Urinary bladder (tissue), 4 donors: ENCODE data around the gene FKBP7. TPM values are rescaled to one million over a fixed set of nuclear protein-coding genes. Genes with fewer than 3 reads are reported as not detected.
A peak's percentile ranks its signal among the peaks of the same experiment; 100 is the strongest.
"Not testable (repeated sequence)": the region's sequence is repeated elsewhere in the genome, so short reads cannot be mapped to it uniquely, and the experiment has no call there.

Experiments used
- DNase-seq: peaks from one replicate; pipeline ENCODE4 v3.0.0-alpha.2; 2015; ENCODE audit errors: extremely low spot score
- H3K27ac ChIP-seq: one replicate; pipeline ENCODE4 v1.5.1; 2013; ENCODE audit warnings: low read depth, mild to moderate bottlenecking, moderate library complexity
- H3K36me3 ChIP-seq: one replicate; pipeline ENCODE4 v1.6.1; 2013; ENCODE audit warnings: mild to moderate bottlenecking, moderate library complexity; ENCODE audit not compliant: insufficient read depth
- H3K4me1 ChIP-seq: one replicate; pipeline ENCODE4 v1.6.1; 2013; ENCODE audit warnings: mild to moderate bottlenecking, moderate library complexity; ENCODE audit not compliant: insufficient read depth
- H3K4me3 ChIP-seq: one replicate; pipeline ENCODE4 v1.5.1; 2013; ENCODE audit warnings: low read depth, low read length
- WGBS: extraction: QIAGEN DNeasy Blood & Tissue Kit; methylation state at CpG from one replicate; pipeline ENCODE4 v1.1.7; 2013; 5-methylcytosine and 5-hydroxymethylcytosine counted together
- polyA plus RNA-seq: library from polyadenylated mRNA; stranded (reverse); fragments of 200-250 nt; gene quantifications from one replicate; pipeline ENCODE4 v1.2.3, GENCODE V29; 2013
- total RNA-seq: library from RNA; depleted of rRNA; stranded (reverse); fragments of >200 nt; gene quantifications from one replicate; pipeline ENCODE4 v1.2.3, GENCODE V29; 2014
- donor health status: healthy with polysubstance abuse.
- donor health status: healthy.

Gene FKBP7
- total and polyA plus RNA-seq, 2 donors, result 28.1 to 124 TPM

DNA sequence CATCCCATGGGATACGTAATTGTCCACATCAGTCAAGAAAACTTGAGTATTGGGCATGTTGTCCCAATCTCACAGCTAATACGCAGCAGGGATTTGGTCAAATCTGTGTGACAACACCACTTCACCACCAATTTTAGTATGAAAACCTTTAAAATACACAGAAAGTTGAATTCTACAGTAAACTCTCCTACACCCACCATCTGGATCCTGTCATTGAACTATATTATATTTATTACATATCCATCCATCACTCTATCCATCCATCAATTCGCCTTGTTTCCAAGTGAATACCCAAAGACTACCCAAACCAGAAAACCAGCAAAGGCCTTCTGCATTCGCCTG, 846 bp upstream of the FKBP7 start:
- no peaks in the 10 kb centered on the region for H3K36me3 ChIP-seq
- peak overlapping the region; percentile 88 for H3K27ac ChIP-seq
- WGBS, result 60% methylated on average over 4 of the region's 4 CpGs
- H3K4me3 ChIP-seq, result no peak overlapping the region
- H3K4me1 ChIP-seq, result no peaks in the 10 kb centered on the region
- no peak for DNase-seq

DNA sequence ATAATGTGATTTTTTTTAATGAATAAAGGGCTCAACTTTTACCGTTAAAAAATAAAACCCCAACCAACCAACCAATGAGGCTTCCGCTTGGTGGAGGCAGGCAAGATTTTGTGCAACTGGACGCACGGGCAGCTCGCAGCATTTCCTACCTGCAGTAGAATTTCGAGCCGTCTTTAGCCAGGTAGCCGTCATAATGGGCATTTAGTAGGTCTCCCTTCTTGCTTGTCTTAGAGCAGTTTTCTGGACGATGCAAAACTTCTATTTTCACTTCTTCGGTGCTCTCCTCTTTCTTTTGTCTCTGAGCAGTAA, 316 bp downstream of the FKBP7 start:
- H3K4me1 ChIP-seq, result no peaks in the 10 kb centered on the region
- DNase-seq, result no peak
- H3K36me3 ChIP-seq, result no peaks in the 10 kb centered on the region
- under 1% methylated on average over 10 of the region's 10 CpGs for WGBS
- H3K27ac ChIP-seq, result peak overlapping the region; percentile 66
- H3K4me3 ChIP-seq, result peak overlapping the region; percentile 50

DNA sequence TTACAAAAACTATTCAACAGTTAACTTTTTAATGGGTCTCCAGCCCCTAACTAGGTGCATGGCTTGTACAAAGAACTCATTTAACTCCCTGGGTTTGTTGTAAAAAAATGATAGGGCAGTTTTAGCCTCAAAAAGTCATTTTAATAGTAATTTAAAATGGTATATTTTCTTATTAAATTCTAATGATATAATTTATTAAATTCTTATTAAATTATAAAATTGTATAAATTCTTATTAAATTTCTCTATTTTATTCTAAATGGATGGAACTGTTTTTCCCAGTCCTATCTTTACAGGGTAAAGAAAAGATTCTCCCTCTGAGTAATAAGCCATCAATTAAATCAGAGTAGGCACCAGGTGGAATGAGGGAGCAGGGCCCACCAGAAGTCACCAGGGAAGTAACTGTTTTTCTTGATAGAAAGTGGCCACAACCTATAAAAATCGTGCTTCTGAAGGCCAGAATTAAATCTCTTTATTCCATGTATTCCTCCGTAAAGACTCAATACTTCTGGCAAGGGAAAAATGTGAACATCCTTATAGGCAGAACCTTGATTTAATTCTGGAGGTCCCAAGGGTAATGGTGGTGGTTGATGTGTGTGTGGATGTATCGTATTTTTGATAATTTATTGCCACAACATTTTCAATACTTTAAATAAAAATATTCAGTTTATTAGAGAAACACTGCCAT, 814 bp downstream of the FKBP7 start:
- H3K27ac ChIP-seq, result no peak overlapping the region
- WGBS, result 11% methylated on average over 3 of the region's 3 CpGs
- no peak for DNase-seq
- H3K4me3 ChIP-seq, result peak overlapping the region; percentile 50
- no peaks in the 10 kb centered on the region for H3K36me3 ChIP-seq
- H3K4me1 ChIP-seq, result no peaks in the 10 kb centered on the region

GRCh38 chr2:178476477-178476876, 1.9 kb downstream of the FKBP7 start:
- no peak for DNase-seq
- H3K36me3 ChIP-seq, result no peaks in the 10 kb centered on the region
- no peak overlapping the region for H3K4me3 ChIP-seq
- no peaks in the 10 kb centered on the region for H3K4me1 ChIP-seq
- no peak overlapping the region for H3K27ac ChIP-seq

- Histone ChIP-seq H3K4me1 (no peaks in the 10 kb centered on the region), H3K27ac (no peak overlapping the region), H3K4me3 (no peak overlapping the region), H3K36me3 (no peaks in the 10 kb centered on the region)
- no peak for DNase-seq
- WGBS, result 96% methylated on average over 5 of the region's 5 CpGs
Observed at GRCh38 chr2:178474560-178474959, 3.8 kb downstream of the FKBP7 start.

DNA sequence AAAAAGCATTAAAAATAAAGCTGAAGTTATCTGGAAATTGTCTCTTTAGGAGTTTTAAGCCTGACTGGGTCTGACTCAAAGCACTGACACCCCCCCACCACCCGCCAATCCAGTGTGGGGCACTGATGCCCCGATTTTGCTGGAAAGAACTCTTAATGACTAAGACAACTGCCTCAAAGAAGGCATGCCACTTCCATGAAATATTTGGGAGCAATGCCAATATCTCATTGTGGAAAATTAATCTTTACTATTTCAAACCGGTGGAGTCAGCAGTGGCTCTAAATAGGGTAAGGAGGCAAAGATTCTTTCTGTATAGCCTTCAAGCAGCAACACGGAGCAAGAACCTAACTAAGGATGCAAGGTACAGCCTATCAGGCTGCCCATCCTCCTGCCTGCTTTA, 4.5 kb downstream of the FKBP7 start:
- H3K27ac ChIP-seq, result no peak overlapping the region
- H3K4me3 ChIP-seq, result no peak overlapping the region
- 54% methylated on average over 4 of the region's 4 CpGs for WGBS
- DNase-seq, result no peak
- H3K4me1 ChIP-seq, result no peaks in the 10 kb centered on the region
- H3K36me3 ChIP-seq, result no peaks in the 10 kb centered on the region

DNA sequence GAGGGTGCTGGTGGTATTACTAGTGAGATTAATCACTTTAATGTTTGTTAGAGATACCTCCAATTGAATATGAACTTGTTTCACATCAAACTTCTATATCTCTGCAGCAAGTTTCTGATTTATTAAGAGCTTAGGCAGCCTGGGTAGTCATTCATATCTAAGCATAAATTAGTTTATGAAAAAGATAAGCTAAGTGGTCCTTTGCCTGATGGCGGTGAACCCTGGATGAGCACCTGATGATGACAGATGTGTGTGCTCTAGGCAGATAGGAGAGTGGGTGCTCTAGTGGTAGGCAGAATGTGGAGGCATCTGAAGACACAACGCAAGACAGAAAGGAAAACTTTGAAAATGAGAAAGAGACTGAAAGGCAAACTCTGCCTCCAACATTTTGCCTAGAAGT, 5.0 kb downstream of the FKBP7 start:
- no peak for DNase-seq
- 96% methylated on average over 2 of the region's 2 CpGs for whole genome bisulfite sequencing
- Histone ChIP-seq H3K36me3 (no peaks in the 10 kb centered on the region), H3K4me3 (no peak overlapping the region), H3K4me1 (no peaks in the 10 kb centered on the region), H3K27ac (no peak overlapping the region)

- not testable (repeated sequence) for H3K27ac ChIP-seq, H3K4me3 ChIP-seq, H3K4me1 ChIP-seq, DNase-seq, H3K36me3 ChIP-seq
- WGBS, result 92% methylated on average over 5 of the region's 5 CpGs
Observed at GRCh38 chr2:178471313-178471712, 7.1 kb downstream of the FKBP7 start.

DNA sequence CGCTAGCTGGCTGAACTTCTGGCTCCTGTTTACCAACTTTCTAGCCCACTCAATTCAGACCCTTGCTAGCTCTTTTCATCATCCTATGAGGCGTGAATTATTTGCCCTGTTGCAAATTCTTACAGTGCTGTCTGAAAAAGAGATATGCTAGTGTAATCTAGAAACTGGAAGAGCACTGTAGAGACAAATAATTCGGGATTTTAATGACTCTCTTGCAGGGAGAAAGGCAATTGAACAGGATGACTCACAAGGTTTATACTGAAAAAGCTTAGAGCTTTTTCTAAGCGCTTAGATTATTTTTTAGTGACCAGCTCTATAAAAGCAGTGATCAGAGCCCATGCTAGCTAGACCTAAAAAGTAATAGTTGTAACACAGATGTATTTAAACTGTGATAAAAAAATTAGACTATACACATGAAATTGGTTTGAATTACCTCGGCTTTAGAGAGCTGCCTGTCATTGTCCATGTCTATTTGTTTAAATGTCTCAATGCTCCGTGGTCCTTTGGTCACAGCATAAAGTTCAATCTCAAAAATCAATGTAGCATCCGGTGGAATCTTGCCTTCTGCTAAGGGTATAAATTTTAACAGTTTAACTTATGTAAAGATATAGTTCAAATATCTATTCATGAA, 9.1 kb downstream of the FKBP7 start:
- Histone ChIP-seq H3K36me3 (no peaks in the 10 kb centered on the region), H3K27ac (no peak overlapping the region), H3K4me3 (no peak overlapping the region), H3K4me1 (no peaks in the 10 kb centered on the region)
- WGBS, result 91% methylated on average over 7 of the region's 7 CpGs
- no peak for DNase-seq

- DNase-seq, result no peak
- no peaks in the 10 kb centered on the region for H3K36me3 ChIP-seq
- WGBS, result 90% methylated on average over 11 of the region's 11 CpGs
- no peak overlapping the region for H3K27ac ChIP-seq
- no peaks in the 10 kb centered on the region for H3K4me1 ChIP-seq
- no peak overlapping the region for H3K4me3 ChIP-seq
Observed at GRCh38 chr2:178457390-178457886, 21.0 kb downstream of the FKBP7 start.

- DNase-seq, result no peak
- H3K27ac ChIP-seq, result no peak overlapping the region
- H3K4me1 ChIP-seq, result no peaks in the 10 kb centered on the region
Observed at GRCh38 chr2:178455947-178456346, 22.5 kb downstream of the FKBP7 start.

GRCh38 chr2:178452870-178453269, 25.5 kb downstream of the FKBP7 start:
- Histone ChIP-seq H3K4me3 (no peak overlapping the region), H3K4me1 (no peaks in the 10 kb centered on the region), H3K27ac (no peak overlapping the region), H3K36me3 (no peaks in the 10 kb centered on the region)
- WGBS, result 59% methylated on average over 5 of the region's 5 CpGs
- DNase-seq, result no peak

More at GRCh38 chr2:178455947-178456346, 22.5 kb downstream of the FKBP7 start:
- Histone ChIP-seq H3K4me3 (no peak overlapping the region), H3K36me3 (no peaks in the 10 kb centered on the region)
- 93% methylated on average over 5 of the region's 5 CpGs for WGBS

DNA sequence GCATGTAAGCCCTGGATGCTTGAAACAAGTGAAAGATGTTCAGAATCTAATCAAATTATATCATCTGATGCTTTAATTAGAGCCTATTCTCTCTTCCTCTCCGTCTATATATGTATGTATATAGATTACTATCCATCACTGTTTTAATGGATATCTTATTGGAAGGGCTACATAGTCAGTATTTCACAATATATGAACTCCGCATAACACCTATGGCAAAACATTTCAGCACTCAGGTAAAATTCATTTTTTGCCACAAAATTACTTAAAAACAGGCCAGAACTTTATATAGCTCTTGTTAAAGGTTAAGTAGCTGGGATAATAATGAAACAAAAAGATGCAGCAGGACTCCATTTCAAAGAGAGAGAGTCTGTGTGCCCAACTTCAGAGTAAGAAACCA, 26.1 kb downstream of the FKBP7 start:
- Histone ChIP-seq H3K4me1 (no peaks in the 10 kb centered on the region), H3K4me3 (no peak overlapping the region), H3K36me3 (no peaks in the 10 kb centered on the region), H3K27ac (no peak overlapping the region)
- 95% methylated on average over 2 of the region's 2 CpGs for WGBS
- no peak for DNase-seq

DNA sequence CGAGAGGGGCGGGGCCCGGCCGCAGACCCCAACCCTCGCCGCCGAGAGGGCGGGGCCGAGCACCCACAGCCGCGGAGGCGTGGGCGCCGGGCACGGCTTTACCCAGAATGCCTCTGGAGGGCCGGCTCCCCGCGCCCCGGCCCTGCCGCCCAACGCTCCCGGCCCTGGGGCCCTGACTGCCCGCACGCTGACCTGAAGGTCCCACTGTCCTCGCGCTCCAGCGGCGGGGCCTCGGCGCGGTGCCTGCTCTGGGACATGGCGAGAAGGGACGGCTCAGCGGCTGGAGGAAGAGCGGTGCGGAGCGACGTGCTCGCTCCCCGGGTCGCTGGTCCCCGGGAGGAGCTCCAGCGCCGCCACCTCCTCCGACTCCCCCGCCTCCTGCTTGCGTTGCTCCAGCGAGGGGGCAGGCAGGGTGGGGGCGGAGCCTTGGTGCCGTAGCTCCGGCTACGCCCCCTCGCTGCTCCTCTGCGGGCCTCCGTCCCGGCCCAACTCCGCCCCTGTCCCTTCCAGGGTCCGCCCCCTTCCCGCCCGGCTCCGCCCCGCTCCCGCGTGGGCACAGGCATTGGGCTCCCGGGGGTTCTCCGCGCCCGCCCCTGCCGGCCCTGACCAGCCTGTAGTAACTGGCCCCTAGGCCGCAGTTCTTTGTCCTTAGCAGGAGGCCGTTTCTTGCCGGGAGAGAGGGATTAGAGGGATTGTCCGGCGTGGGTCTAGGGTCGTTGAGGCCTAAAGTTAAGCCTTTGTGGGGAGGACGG, 27.4 kb downstream of the FKBP7 start, which contains the start of the genes PJVK and PRKRA:
Gene PJVK (plus strand): TSS at position 605 of the 752 bp plus-strand sequence. CDS start 2,032 bp downstream, outside the sequence.
Gene PRKRA (minus strand): TSS at position 402 of the 752 bp plus-strand sequence. CDS start 145 bp downstream, at position 257.
- peak; percentile 92 for DNase-seq
- peak within 1 kb of the TSS; percentile 98 for H3K27ac ChIP-seq
- peak within 1 kb of the TSS; percentile 72 for H3K4me3 ChIP-seq
- under 1% methylated on average over 76 of the region's 76 CpGs for WGBS
- H3K36me3 ChIP-seq, result no peaks in the 10 kb centered on the region
- no peaks in the 10 kb centered on the region for H3K4me1 ChIP-seq
